Heart right ventricle (tissue), 16 donors: ENCODE data around the gene SAMD11. TPM values are rescaled to one million over a fixed set of nuclear protein-coding genes. Genes with fewer than 3 reads are reported as not detected.

ENCODE experiments used
- ATAC-seq, 8 donors: fragments of 200-7000 bp; cut with Tn5 transposase; one replicate each; pipeline ENCODE4 v1.9.1; 2020; ENCODE audit warnings: mild to moderate bottlenecking in 8 of 8, moderate library complexity in 8 of 8, moderate number of reproducible peaks in 1 of 8
- DNase-seq, 2 donors: peaks; one replicate each; pipeline ENCODE4 v3.0.0-alpha.2; 2020
- H3K27ac ChIP-seq, 10 donors: fragments of 200-600 bp; sonication (generic) in 2 of 10; one replicate each; pipeline versions ENCODE4 v1.5.0 to v1.8.0; 2020 to 2022; ENCODE audit warnings: mild to moderate bottlenecking in 3 of 10
- H3K27me3 ChIP-seq, 7 donors: fragments of 200-600 bp; one replicate each; pipeline ENCODE4 v1.8.0; 2021 to 2022; ENCODE audit warnings: mild to moderate bottlenecking in 2 of 7
- H3K36me3 ChIP-seq, 9 donors: fragments of 200-600 bp; sonication (generic) in 1 of 9; one replicate each; pipeline versions ENCODE4 v1.5.0 to v1.8.0; 2020 to 2022; ENCODE audit warnings: mild to moderate bottlenecking in 2 of 9
- H3K4me1 ChIP-seq, 9 donors: fragments of 200-600 bp; sonication (generic) in 1 of 9; one replicate each; pipeline versions ENCODE4 v1.5.0 to v1.8.0; 2020 to 2022; ENCODE audit warnings: mild to moderate bottlenecking in 4 of 9
- H3K4me3 ChIP-seq, 10 donors: fragments of 200-600 bp; sonication (generic) in 2 of 10; one replicate each; pipeline versions ENCODE4 v1.5.0 to v1.8.0; 2020 to 2022; ENCODE audit warnings: mild to moderate bottlenecking in 7 of 10, moderate library complexity in 2 of 10
- H3K9me3 ChIP-seq, 11 donors: fragments of 200-600 bp in 10 of 11; sonication (generic) in 2 of 11; one replicate each; pipeline versions ENCODE4 v1.5.0 to v1.8.0; 2013 to 2022; ENCODE audit warnings: mild to moderate bottlenecking in 2 of 11, control low read depth in 1 of 11, moderate library complexity in 1 of 11
- WGBS, 2 donors: extraction: QIAGEN DNeasy Blood & Tissue Kit; methylation state at CpG; one replicate each; pipeline ENCODE4 v1.1.7; 2013; ENCODE audit warnings: inconsistent platforms in 1 of 2; 5-methylcytosine and 5-hydroxymethylcytosine counted together
- intact Hi-C, 10 donors: fragments of 100-400 bp; cut with DNase I; formaldehyde crosslinking; loops; one replicate each; pipeline versions ENCODE4 v1.11.1 to v1.14.2; 2022
- polyA plus RNA-seq, 2 donors: library from polyadenylated mRNA; stranded (reverse); fragments of 200-250 nt; gene quantifications; one replicate each; pipeline ENCODE4 v1.2.3, GENCODE V29; 2013
- total RNA-seq, 10 donors: library from RNA; stranded (reverse); fragmentation: NEBNext Ultra II Directional in 3 of 10; extraction: Animal tissue kit (Norgen Biotek cat#: 25700) in 3 of 10; gene quantifications; one replicate each; pipeline versions ENCODE4 v1.2.1 to v1.2.4, GENCODE V29; 2021 to 2023
- TF ChIP-seq, protein P1 (sequence below), 9 donors: fragments of 200-600 bp; sonication (generic) in 2 of 9; IDR thresholded peaks; one replicate each; pipeline versions ENCODE4 v1.5.0 to v1.8.0; 2021 to 2022; ENCODE audit warnings: antibody characterized with exemption in 9 of 9, mild to moderate bottlenecking in 5 of 9, moderate library complexity in 1 of 9
- donor health status: Arrhythmogenic right ventricular cardiomyopathy.
- donor health status: ischemic (EF 13 %, LVEDD 7.1; RV severe dilation, severe dysfunction).
- donor health status: healthy with polysubstance abuse.
- donor health status: DM: no; HTN: yes; CAD: no.
- donor health status: DM: no; HTN: no; CAD: no.
- donor health status: ischemic (EF 25% LVEDD 6.9; RV normal size, moderate dysfunction).
- donor health status: ischemic (EF 25% LVEDD 5.7; RV mildly dilated, moderate dysfunction).
- donor health status: healthy.
- donor health status: DM: yes; HTN: yes; CAD: no.
- donor health status: Ischemic cardiomyopathy.
- donor health status: ischemic (EF 35%, LVEDD 5.7; RV mildly dilated, moderate dysfunction).
- donor health status: nonischemic (EF 11% LVEDD 7.7; RV severe dilation, severe dysfunction).
- donor health status: DM: yes; HTN: yes; CAD: no.
- donor health status: PGD.
- donor health status: ischemic (EF 29% LVEDD 5.4; RV normal size, mild dysfunction).
- donor health status: nonischemic (EF 23%, LVEDD 6.1; RV moderate dilation, normal function).

The SAMD11 gene
- total and polyA plus RNA-seq, 12 donors = 0.87 to 2.4 (median 1.3) TPM

DNA sequence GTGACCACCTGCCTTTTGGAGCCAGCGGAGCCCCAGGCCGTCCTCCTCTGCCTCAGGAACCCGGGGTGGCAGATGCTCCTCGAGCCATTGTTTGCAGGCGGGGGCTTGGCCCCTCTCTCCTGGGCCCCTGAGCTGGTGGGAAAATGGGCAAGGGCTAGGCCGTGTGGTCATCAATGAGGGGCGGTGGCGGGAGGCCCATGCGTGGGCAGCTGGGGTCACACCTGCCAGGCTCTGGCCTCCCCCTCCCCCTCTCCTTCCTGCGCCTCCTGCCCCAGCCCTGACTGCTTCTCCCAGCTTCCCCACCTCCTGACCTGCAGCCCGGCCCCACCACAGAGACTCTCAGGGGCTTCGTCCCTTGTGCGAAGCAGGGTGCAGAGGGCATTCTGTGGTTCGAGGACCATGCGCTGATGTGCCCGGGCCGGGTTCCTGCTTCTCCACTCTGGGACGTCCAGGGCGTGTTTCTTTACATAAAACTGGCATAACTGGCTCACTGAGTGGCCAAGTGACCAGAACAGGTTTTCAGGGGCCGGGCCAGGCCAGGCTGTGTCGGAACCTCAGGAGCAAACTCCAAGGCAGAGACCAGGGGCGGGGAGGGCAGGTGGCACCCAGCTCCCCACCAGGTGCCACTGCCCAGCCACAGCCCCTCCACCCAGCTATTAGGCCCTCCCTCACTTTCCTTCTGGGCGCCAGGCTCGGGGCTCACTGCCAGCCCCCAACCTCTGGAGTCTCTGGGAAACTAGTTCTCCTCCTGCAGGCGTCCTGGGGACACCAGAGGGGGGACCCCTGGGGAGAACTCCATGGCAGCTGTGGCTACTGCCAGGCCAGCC lies 9.3 kb downstream of the SAMD11 start:
- no peak for ATAC-seq
- no peak overlapping the region for H3K27ac ChIP-seq
- H3K4me1 ChIP-seq = peaks cover 3 to 16% (median 11%) of the 10 kb centered on the region in 9 donors
- intact Hi-C loops = no loop called here
- no peaks in the 10 kb centered on the region for H3K9me3 ChIP-seq
- WGBS, 2 donors = 75 to 80% methylated on average over 25 of the region's 25 CpGs
- peaks cover 23 to 87% (median 78%) of the 10 kb centered on the region in 7 donors for H3K27me3 ChIP-seq
- no peak overlapping the region for H3K4me3 ChIP-seq
- TF ChIP-seq, protein P1, sequence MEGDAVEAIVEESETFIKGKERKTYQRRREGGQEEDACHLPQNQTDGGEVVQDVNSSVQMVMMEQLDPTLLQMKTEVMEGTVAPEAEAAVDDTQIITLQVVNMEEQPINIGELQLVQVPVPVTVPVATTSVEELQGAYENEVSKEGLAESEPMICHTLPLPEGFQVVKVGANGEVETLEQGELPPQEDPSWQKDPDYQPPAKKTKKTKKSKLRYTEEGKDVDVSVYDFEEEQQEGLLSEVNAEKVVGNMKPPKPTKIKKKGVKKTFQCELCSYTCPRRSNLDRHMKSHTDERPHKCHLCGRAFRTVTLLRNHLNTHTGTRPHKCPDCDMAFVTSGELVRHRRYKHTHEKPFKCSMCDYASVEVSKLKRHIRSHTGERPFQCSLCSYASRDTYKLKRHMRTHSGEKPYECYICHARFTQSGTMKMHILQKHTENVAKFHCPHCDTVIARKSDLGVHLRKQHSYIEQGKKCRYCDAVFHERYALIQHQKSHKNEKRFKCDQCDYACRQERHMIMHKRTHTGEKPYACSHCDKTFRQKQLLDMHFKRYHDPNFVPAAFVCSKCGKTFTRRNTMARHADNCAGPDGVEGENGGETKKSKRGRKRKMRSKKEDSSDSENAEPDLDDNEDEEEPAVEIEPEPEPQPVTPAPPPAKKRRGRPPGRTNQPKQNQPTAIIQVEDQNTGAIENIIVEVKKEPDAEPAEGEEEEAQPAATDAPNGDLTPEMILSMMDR (IDR thresholded peaks at IDR 0.05) = no peak
- no peaks in the 10 kb centered on the region for H3K36me3 ChIP-seq
- no peak for DNase-seq

GRCh38 chr1:933603-933940 lies 9.8 kb downstream of the SAMD11 start:
- no peaks in the 10 kb centered on the region for H3K36me3 ChIP-seq
- H3K4me3 ChIP-seq = no peak overlapping the region
- H3K4me1 ChIP-seq = peaks cover 3 to 16% (median 11%) of the 10 kb centered on the region in 9 donors
- TF ChIP-seq, protein P1 (IDR thresholded peaks at IDR 0.05) = no peak
- peaks cover 23 to 85% (median 80%) of the 10 kb centered on the region in 7 donors for H3K27me3 ChIP-seq
- ATAC-seq (no peak), DNase-seq (no peak)
- whole genome bisulfite sequencing, 2 donors = 19 to 22% methylated on average over 10 of the region's 10 CpGs
- intact Hi-C loops = no loop called here
- H3K9me3 ChIP-seq = no peaks in the 10 kb centered on the region
- H3K27ac ChIP-seq = no peak overlapping the region

DNA sequence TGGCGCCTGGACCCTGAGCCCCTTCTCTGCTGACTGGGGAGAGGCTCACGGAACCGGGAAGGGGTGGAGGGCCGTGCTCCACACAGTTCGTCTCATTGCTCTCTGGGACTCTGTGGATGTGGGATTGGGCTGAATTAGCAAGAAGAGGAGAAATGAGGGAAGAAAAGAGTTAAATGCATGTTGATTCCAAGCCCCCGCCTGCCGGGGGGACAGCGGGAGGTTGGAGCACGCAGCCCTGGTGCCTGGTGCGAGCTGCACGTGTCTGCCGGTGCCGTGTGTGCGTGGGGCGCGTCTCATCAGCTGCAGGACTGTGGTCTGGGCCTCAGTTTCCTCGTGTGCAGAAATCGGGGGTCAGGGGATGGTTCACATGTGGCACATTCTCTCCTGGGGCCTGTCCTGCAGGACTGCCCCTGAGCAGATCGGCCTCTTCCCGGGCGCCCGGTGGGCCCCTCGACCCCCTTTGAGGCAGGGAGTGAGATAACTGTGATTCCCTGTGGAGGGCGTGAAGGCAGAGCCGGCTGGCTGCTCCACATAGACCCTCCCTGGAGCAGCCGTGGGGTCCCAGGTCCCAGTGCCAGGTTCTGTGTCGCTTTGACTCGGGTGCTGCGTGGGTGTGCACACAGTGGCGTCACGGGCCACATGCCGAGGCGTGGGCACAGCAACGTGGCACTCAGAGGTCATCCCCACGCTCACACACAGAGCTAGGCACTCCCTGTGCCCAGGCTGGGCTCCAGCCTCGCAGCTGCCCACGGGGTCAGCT lies 11.4 kb downstream of the SAMD11 start:
- peak overlapping the region in 1 of 10 donors; percentile 6 for H3K4me3 ChIP-seq
- no peaks in the 10 kb centered on the region for H3K9me3 ChIP-seq
- peaks cover 3 to 23% (median 16%) of the 10 kb centered on the region in 9 donors for H3K4me1 ChIP-seq
- peaks cover 23 to 84% (median 75%) of the 10 kb centered on the region in 7 donors for H3K27me3 ChIP-seq
- no peak overlapping the region for H3K27ac ChIP-seq
- WGBS, 2 donors = 7 to 8% methylated on average over 37 of the region's 37 CpGs
- ATAC-seq = no peak
- TF ChIP-seq, protein P1 (IDR thresholded peaks at IDR 0.05) = no peak
- H3K36me3 ChIP-seq = no peaks in the 10 kb centered on the region
- intact Hi-C loops = loop anchor here in 1 of 10 donors (5.0 kb wide), 1 partner anchor 33 kb away; no protein-coding TSS in a partner anchor
- no peak for DNase-seq

DNA sequence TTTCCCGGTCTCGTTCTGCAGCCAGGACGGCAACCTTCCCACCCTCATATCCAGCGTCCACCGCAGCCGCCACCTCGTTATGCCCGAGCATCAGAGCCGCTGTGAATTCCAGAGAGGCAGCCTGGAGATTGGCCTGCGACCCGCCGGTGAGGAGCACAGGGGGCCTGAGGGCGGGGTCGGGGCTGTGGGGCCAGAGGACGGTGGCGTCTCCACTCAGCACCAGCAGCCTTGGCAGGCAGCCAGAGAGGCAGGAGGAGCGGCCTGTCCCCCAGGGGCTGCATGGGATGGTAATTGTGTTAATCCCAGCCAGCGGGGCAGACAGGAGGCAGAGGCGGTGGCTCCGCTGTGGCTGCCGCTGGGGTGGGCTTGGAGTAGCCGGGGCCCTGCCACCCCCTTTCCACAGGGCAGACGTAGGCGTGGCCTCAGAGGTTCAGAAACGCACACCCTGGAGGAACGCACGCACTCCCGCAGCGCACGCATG lies 12.1 kb downstream of the SAMD11 start:
- no peaks in the 10 kb centered on the region for H3K36me3 ChIP-seq
- TF ChIP-seq, protein P1 (IDR thresholded peaks at IDR 0.05) = no peak
- H3K27me3 ChIP-seq = peaks cover 23 to 87% (median 80%) of the 10 kb centered on the region in 7 donors
- 6 to 13% methylated on average over 30 of the region's 30 CpGs for WGBS, 2 donors
- H3K9me3 ChIP-seq = no peaks in the 10 kb centered on the region
- ATAC-seq (no peak), DNase-seq (no peak)
- intact Hi-C loops = loop anchor here in 1 of 10 donors (5.0 kb wide), 1 partner anchor 33 kb away; no protein-coding TSS in a partner anchor
- H3K4me3 ChIP-seq = no peak overlapping the region
- H3K27ac ChIP-seq = no peak overlapping the region
- H3K4me1 ChIP-seq = peaks cover 3 to 29% (median 21%) of the 10 kb centered on the region in 9 donors
